ENCODE results near the gene ATP8A1.

Gene ATP8A1

DNA sequence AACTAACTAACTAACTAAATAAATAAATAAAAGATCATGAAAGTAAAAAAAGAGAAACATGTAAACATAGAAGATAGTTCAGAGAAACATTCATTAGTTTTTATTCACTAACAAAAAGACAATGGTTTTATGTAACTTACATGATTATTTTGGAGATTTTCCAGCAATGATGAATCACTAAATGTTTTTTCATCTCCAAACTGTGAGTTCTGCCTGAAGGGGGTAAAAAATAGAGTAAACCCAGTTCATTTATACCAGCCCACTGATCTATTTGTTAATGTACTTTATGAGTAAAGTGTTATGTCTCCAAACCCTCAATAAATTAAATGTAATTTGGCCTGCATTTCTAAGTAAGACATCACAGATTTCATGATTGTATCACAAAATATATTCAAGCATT lies 101.1 kb downstream of the ATP8A1 start:
- H3K9ac ChIP-seq (ENCODE audit: low read depth, low read length) = no peak overlapping the region
- TF ChIP-seq EZH2 (IDR thresholded peaks at IDR 0.05; ENCODE audit: borderline replicate concordance, low read depth, low read length, severe bottlenecking) = no peak
- TF ChIP-seq, protein P1, sequence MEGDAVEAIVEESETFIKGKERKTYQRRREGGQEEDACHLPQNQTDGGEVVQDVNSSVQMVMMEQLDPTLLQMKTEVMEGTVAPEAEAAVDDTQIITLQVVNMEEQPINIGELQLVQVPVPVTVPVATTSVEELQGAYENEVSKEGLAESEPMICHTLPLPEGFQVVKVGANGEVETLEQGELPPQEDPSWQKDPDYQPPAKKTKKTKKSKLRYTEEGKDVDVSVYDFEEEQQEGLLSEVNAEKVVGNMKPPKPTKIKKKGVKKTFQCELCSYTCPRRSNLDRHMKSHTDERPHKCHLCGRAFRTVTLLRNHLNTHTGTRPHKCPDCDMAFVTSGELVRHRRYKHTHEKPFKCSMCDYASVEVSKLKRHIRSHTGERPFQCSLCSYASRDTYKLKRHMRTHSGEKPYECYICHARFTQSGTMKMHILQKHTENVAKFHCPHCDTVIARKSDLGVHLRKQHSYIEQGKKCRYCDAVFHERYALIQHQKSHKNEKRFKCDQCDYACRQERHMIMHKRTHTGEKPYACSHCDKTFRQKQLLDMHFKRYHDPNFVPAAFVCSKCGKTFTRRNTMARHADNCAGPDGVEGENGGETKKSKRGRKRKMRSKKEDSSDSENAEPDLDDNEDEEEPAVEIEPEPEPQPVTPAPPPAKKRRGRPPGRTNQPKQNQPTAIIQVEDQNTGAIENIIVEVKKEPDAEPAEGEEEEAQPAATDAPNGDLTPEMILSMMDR (IDR thresholded peaks at IDR 0.05; ENCODE audit: borderline replicate concordance, extremely low read depth, low read length, poor library complexity, severe bottlenecking) = no peak
- H3K4me3 ChIP-seq (ENCODE audit: low read depth in 1 of 2, low read length in 2 of 2) = no peak overlapping the region
- H3K4me2 ChIP-seq (ENCODE audit: insufficient read depth, low read length) = no peak overlapping the region
- H3K27ac ChIP-seq (ENCODE audit: low read length) = no peak overlapping the region
- H3K27me3 ChIP-seq (ENCODE audit: insufficient read depth, low read length, poor library complexity) = no peaks in the 10 kb centered on the region
- H2AFZ ChIP-seq (ENCODE audit: low read depth, low read length) = no peak overlapping the region
- H4K20me1 ChIP-seq (ENCODE audit: insufficient read depth, low read length) = no peaks in the 10 kb centered on the region
- no peaks in the 10 kb centered on the region for H3K4me1 ChIP-seq (ENCODE audit: insufficient read depth, low read length)
- H3K36me3 ChIP-seq (ENCODE audit: insufficient read depth, low read length) = no peaks in the 10 kb centered on the region
- no peak for DNase-seq
- no peaks in the 10 kb centered on the region for H3K79me2 ChIP-seq (ENCODE audit: insufficient read depth, low read length)
- H3K9me3 ChIP-seq (ENCODE audit: insufficient read depth, low read length, severe bottlenecking) = no peaks in the 10 kb centered on the region
- no peak for ATAC-seq (ENCODE audit: insufficient read depth, low read depth)

- Histone ChIP-seq H3K9me3 (ENCODE audit: insufficient read depth, low read length, severe bottlenecking) (no peaks in the 10 kb centered on the region), H3K4me3 (ENCODE audit: low read depth in 1 of 2, low read length in 2 of 2) (no peak overlapping the region), H3K4me2 (ENCODE audit: insufficient read depth, low read length) (no peak overlapping the region), H3K36me3 (ENCODE audit: insufficient read depth, low read length) (no peaks in the 10 kb centered on the region), H4K20me1 (ENCODE audit: insufficient read depth, low read length) (no peaks in the 10 kb centered on the region), H3K27me3 (ENCODE audit: insufficient read depth, low read length, poor library complexity) (no peaks in the 10 kb centered on the region), H3K9ac (ENCODE audit: low read depth, low read length) (no peak overlapping the region), H2AFZ (ENCODE audit: low read depth, low read length) (no peak overlapping the region), H3K27ac (ENCODE audit: low read length) (no peak overlapping the region), H3K4me1 (ENCODE audit: insufficient read depth, low read length) (no peaks in the 10 kb centered on the region), H3K79me2 (ENCODE audit: insufficient read depth, low read length) (no peaks in the 10 kb centered on the region)
- no peak for ATAC-seq (ENCODE audit: insufficient read depth, low read depth)
- DNase-seq = no peak
- TF ChIP-seq, protein P1 (IDR thresholded peaks at IDR 0.05; ENCODE audit: borderline replicate concordance, extremely low read depth, low read length, poor library complexity, severe bottlenecking) = no peak
- no peak for TF ChIP-seq EZH2 (IDR thresholded peaks at IDR 0.05; ENCODE audit: borderline replicate concordance, low read depth, low read length, severe bottlenecking)
Observed at GRCh38 chr4:42554072-42554471, 102.8 kb downstream of the ATP8A1 start.

DNA sequence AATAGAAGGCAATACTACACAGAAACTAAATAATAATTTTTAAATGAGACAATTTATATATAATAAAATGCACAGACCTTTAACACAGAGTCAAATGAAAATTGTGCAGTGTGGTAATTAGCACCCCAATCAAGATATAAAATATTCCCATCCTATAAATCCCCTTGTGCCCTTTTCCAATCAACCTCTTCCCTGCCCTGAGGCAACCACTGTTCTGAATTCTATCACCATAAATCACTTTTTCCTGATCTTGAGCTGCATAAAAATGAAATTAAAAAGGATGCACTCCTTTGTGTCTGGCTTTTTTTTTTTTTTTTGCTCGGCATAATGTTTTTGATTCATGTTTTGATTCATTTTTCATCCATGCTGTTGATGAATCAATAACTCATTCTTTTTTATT lies 107.0 kb downstream of the ATP8A1 start:
- Histone ChIP-seq H2AFZ (ENCODE audit: low read depth, low read length) (no peak overlapping the region), H4K20me1 (ENCODE audit: insufficient read depth, low read length) (no peaks in the 10 kb centered on the region), H3K9ac (ENCODE audit: low read depth, low read length) (no peak overlapping the region), H3K9me3 (ENCODE audit: insufficient read depth, low read length, severe bottlenecking) (no peaks in the 10 kb centered on the region), H3K27me3 (ENCODE audit: insufficient read depth, low read length, poor library complexity) (no peaks in the 10 kb centered on the region), H3K36me3 (ENCODE audit: insufficient read depth, low read length) (no peaks in the 10 kb centered on the region), H3K27ac (ENCODE audit: low read length) (no peak overlapping the region), H3K4me3 (ENCODE audit: low read depth in 1 of 2, low read length in 2 of 2) (no peak overlapping the region), H3K4me1 (ENCODE audit: insufficient read depth, low read length) (no peaks in the 10 kb centered on the region), H3K79me2 (ENCODE audit: insufficient read depth, low read length) (no peaks in the 10 kb centered on the region), H3K4me2 (ENCODE audit: insufficient read depth, low read length) (no peak overlapping the region)
- DNase-seq (no peak), ATAC-seq (ENCODE audit: insufficient read depth, low read depth) (no peak)
- TF ChIP-seq EZH2 (IDR thresholded peaks at IDR 0.05; ENCODE audit: borderline replicate concordance, low read depth, low read length, severe bottlenecking) = no peak
- TF ChIP-seq, protein P1 (IDR thresholded peaks at IDR 0.05; ENCODE audit: borderline replicate concordance, extremely low read depth, low read length, poor library complexity, severe bottlenecking) = no peak

GRCh38 chr4:42547805-42548204 lies 109.1 kb downstream of the ATP8A1 start:
- H3K36me3 ChIP-seq (ENCODE audit: insufficient read depth, low read length) = no peaks in the 10 kb centered on the region

More at GRCh38 chr4:42547805-42548204, 109.1 kb downstream of the ATP8A1 start:
- Histone ChIP-seq H3K9me3 (ENCODE audit: insufficient read depth, low read length, severe bottlenecking) (no peaks in the 10 kb centered on the region), H3K4me2 (ENCODE audit: insufficient read depth, low read length) (no peak overlapping the region), H4K20me1 (ENCODE audit: insufficient read depth, low read length) (no peaks in the 10 kb centered on the region), H3K27ac (ENCODE audit: low read length) (no peak overlapping the region), H3K9ac (ENCODE audit: low read depth, low read length) (no peak overlapping the region), H3K4me3 (ENCODE audit: low read depth in 1 of 2, low read length in 2 of 2) (no peak overlapping the region), H3K4me1 (ENCODE audit: insufficient read depth, low read length) (no peaks in the 10 kb centered on the region), H2AFZ (ENCODE audit: low read depth, low read length) (no peak overlapping the region), H3K27me3 (ENCODE audit: insufficient read depth, low read length, poor library complexity) (no peaks in the 10 kb centered on the region), H3K79me2 (ENCODE audit: insufficient read depth, low read length) (no peaks in the 10 kb centered on the region)
- no peak for TF ChIP-seq EZH2 (IDR thresholded peaks at IDR 0.05; ENCODE audit: borderline replicate concordance, low read depth, low read length, severe bottlenecking)
- TF ChIP-seq, protein P1 (IDR thresholded peaks at IDR 0.05; ENCODE audit: borderline replicate concordance, extremely low read depth, low read length, poor library complexity, severe bottlenecking) = no peak
- no peak for ATAC-seq (ENCODE audit: insufficient read depth, low read depth)
- DNase-seq = no peak
